Fibroblast of skin of right biceps (primary cell): Measurements from ENCODE around the gene CBFA2T2.
"Not testable (repeated sequence)": the region's sequence is repeated elsewhere in the genome, so short reads cannot be mapped to it uniquely, and the experiment has no call there.

Experiments used
- DNase-seq: peaks from one replicate; pipeline ENCODE4 v3.0.0-alpha.2; 2013

Gene CBFA2T2

GRCh38 chr20:33508015-33508414 is 18.1 kb downstream of the CBFA2T2 start:
- not testable (repeated sequence) for DNase-seq

- DNase-seq = not testable (repeated sequence)
Measured at GRCh38 chr20:33509057-33509456, 19.2 kb downstream of the CBFA2T2 start.

- DNase-seq = not testable (repeated sequence)
Measured at GRCh38 chr20:33511876-33512275, 22.0 kb downstream of the CBFA2T2 start.

DNA sequence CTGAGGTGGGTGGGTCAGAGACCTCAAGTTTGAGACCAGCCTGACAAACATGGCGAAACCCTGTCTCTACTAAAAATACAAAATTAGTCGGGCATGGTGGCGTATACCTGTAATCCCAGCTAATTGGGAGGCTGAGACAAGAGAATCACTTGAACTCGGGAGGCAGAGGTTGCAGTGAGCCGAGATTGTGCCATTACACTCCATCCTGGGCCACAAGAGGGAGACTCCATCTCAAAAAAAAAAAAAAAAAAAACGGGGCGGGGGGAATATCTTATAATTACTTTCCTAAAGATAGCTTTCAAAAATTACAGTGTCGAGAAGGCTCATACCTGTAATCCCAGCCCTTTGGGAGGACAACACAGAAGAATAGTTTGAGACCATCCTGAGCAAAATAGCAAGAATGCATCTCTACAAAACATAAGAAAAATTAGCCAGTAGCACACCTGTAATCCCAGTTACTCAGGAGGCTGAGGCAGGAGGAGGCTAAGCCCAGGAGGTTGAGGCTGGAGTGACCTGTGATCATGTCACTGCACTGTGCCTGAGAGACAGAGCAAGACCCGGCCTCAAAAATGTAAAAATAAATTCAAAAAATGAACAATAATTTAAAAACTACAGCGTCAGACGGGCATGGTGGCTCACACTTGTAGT is 25.8 kb downstream of the CBFA2T2 start:
- DNase-seq = no peak

DNA sequence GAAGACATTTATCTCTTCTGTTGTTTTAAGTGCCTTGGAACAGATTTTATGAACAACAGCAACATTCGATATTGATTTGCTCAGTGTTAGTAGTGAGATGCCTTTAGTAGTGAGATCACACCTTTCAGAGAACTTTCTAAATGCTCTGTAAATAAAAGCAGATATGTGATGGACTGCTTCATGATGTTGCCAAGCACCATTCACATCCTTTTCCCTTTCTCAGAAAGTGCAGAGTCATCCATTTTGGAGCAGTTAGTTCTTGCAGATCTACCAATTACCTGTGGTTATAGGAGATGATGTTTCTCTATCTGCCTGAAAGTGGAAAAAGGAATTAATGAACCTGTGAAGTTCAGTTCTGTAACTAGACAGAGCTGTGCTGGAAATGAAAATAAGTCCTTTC is 27.0 kb downstream of the CBFA2T2 start:
- peak; percentile 16 for DNase-seq

GRCh38 chr20:33518071-33518470 is 28.2 kb downstream of the CBFA2T2 start:
- DNase-seq = peak; percentile 87

DNA sequence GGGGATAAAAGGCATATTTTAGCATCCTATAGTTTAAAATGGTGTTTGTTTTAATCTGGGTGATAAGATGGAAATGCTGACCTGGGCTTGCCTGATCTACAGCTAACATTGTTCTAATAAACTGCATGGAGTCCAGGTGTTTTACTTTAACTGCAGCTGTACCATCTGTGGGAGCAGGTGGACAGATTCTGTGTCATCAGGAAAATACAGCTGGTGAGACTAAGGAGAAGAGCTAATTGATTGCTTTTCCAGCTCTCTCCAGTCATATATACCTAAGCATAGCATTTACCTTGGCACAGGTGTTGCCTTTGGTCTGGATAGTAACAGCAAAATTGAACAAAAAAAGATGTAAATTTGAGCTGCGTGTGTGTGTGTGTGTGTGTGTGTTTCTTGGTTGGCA is 31.6 kb downstream of the CBFA2T2 start:
- no peak for DNase-seq

DNA sequence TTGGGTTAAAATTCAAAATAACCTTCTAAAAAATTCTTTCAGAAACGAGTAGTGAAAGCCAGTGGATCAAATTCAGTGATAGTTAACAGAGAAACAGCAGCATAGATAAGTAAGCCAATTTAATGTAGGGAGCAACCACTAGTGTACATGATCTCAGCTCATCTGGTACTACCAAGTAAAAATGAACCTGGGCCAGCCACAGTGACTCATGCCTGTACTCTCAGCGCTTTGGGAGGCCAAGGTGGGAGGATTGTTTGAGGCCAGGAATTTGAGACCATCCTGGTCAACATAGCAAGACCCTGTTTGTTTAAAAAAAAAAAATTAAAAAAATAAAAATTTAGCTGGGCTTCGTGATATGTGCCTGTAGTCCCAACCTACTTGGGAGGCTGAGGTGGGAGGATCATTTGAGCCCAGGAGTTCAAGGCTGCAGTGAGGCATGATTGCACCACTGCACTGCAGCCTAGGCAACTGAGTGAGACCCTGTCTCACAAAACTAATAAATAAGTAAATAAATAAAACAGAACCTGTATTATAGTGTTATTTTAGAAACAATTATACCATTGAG is 32.4 kb downstream of the CBFA2T2 start:
- peak; percentile 3 for DNase-seq

DNA sequence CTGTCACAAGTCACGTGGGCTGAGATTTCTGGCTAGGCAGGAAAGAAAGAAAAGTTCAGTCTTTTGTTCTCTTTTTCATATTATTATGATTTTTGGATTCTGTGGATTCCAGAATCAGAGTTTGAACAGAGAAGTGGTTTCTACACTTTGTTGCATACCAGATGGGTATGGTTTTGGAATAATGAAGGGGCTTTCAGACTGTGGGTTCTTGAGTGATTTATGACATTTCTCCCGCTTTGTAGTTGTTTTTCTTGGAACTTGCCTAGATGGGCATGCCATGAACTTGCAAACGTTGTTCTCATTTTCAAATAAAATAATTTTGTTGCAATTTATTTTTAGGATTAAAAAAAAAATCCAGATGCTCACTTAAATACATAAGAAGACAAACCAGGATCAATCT is 34.4 kb downstream of the CBFA2T2 start:
- DNase-seq = peak; percentile 33

DNA sequence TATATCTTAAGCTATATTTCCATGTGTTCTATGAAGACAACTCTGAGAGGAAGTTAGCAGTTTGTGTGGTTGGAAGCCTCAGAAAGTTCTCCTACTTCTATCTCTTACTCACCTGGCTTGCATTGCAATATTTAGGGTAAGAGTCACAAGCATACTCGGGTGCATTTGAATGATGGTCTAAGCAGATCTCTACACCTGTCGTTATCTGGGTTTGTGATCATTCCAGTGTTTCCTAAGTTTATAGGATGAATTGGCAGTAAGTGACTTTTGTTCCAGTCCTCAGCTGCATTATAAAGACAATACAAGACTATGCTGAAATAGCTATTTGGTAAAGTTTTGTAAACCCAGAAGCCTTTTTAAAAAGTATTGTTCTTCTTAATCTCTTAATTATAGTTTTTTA is 36.9 kb downstream of the CBFA2T2 start:
- no peak for DNase-seq

DNA sequence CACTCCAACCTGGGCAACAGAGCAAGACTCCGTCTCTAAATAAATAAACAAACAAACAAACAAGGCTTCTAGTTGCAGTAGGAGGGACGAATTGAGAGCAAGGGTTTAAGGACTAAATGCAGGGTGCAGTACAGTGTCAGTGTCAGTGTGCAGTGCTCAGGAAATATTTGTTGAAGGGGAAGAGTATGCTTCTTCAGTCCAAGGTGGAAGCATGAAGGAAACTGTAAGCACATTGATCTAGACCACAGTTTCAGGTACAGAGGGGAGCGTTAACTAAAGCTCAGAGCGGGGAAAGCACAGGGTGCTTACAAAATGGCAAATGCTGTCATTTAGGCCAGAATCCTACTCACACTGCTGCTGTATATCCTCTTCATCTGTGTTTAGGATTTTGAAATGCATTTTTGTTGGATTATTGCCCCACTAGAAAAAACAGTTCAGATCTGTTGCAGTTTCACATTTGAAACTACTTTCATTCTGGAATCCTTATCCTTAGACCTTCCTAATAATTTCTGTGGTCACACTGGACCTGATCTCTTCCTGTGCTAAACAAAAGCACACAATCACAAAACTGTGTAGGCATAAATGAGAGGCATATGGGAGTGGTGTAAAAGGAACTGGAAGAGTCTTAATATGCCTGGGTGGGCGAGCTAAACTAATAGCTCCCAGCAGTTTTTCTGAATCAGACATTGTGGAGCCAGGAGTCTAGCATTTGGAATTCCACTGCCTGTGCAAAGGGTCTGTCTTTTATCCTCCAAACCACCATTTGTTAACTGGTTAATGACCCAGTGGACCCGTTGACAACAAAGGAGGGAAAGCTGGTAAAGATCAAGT is 41.4 kb downstream of the CBFA2T2 start:
- peak; percentile 61 for DNase-seq

DNA sequence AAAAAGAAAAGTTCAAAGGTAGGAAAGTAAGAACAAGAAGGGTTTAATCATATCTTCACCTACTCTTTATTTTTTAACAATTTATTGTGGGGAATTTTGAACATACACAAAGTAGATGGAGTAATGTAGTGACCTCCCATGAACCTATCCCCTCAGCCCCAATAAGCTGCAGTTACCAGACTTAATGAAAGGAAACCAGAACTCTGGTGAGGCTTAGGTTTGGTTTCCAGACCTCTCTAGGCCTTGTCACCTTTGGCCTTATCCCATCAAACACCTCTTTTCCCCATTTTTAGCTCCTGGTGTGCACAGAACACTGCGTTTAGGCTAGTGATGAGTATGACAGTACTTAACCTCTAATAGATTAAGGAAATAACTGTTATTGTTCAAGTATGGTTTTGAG is 42.0 kb downstream of the CBFA2T2 start:
- no peak for DNase-seq

GRCh38 chr20:33532753-33533459 is 43.0 kb downstream of the CBFA2T2 start:
- no peak for DNase-seq

DNA sequence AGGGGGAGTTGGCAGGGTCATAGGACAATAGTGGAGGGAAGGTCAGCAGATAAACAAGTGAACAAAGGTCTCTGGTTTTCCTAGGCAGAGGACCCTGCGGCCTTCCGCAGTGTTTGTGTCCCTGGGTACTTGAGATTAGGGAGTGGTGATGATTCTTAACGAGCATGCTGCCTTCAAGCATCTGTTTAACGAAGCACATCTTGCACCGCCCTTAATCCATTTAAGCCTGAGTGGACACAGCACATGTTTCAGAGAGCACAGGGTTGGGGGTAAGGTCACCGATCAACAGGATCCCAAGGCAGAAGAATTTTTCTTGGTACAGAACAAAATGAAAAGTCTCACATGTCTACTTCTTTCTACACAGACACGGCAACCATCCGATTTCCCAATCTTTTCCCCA is 45.8 kb downstream of the CBFA2T2 start:
- DNase-seq = not testable (repeated sequence)

DNA sequence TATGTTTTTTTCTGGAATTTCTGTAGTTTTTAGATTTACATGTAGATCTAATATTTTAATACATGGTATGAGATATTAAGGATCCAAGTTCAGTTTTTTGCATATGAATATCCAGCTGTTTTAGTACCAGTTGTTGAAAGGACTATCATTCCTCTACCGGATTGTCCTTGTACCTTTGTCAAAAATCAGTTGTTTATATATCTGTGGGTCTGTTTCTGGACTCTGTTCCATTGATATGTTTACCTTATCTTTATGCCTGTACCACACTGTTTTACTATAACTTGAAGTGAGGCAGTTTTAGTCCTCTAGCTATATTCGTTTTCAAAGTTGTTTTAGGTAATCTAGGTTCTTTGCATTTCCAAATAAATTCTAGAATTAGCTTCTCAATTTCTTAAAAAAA is 47.7 kb downstream of the CBFA2T2 start:
- no peak for DNase-seq

GRCh38 chr20:33539129-33539528 is 49.2 kb downstream of the CBFA2T2 start:
- peak; percentile 20 for DNase-seq

- DNase-seq = no peak
Measured at GRCh38 chr20:33540427-33540826, 50.5 kb downstream of the CBFA2T2 start.

- DNase-seq = no peak
Measured at GRCh38 chr20:33541074-33541473, 51.2 kb downstream of the CBFA2T2 start.

GRCh38 chr20:33541797-33542196 is 51.9 kb downstream of the CBFA2T2 start:
- no peak for DNase-seq

DNA sequence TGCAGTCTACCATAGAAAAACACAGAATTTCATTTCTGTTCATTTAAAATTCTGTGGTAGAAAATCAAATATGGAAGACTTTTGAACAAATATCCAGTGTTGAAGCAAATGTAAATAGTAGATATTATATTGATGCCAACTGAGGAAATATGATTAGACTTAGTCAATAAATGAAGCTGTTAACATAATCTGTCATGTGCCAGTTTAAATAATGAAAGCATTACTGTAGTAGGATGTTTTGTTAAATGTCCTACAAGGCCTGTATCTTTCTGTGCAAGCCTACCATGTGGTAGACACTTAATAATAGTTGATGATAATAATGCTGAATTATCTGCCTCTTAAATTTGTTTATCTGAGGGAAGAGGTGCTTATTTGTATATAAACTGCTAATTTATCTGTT is 55.9 kb downstream of the CBFA2T2 start:
- no peak for DNase-seq

- DNase-seq = no peak
Measured at GRCh38 chr20:33549229-33549999, 59.5 kb downstream of the CBFA2T2 start.

- DNase-seq = no peak
Measured at GRCh38 chr20:33551778-33552177, 61.9 kb downstream of the CBFA2T2 start.

- DNase-seq = no peak
Measured at GRCh38 chr20:33552519-33552918, 62.6 kb downstream of the CBFA2T2 start.
